ENCODE results near the gene SYTL5. TPM values are rescaled to one million over a fixed set of nuclear protein-coding genes. Genes with fewer than 3 reads are reported as not detected.
A peak's percentile ranks its signal among the peaks of the same experiment; 100 is the strongest.

SYTL5 gene
- total and polyA plus RNA-seq, 8 donors = 0.50 to 7.7 (median 4.2) TPM

DNA sequence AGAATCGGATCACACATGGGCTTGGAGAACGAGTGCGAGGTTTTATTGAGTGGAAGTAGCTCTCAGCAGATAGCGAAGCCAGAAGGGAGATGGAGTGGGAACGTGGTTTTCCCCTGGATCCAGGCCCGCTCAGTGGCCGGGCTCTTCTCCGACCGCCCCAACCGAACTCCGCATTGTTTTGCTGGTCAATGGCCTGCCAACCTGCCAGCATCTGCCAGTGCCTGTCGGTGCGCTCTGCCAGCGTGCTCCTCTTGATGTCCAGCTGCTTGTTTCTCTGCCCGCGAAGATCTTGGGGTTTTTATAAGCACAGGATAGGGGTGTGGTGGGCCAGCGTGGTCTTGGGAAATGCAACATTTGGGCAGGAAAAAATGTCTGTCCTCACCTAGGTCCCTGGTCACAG lies 5.6 kb upstream of the SYTL5 start:
- ATAC-seq (no peak), DNase-seq (no peak)
- Histone ChIP-seq H3K4me1 (no peaks in the 10 kb centered on the region), H3K4me3 (no peak overlapping the region), H3K9me3 (no peaks in the 10 kb centered on the region), H3K27me3 (no peaks in the 10 kb centered on the region), H3K27ac (no peak overlapping the region), H3K36me3 (no peaks in the 10 kb centered on the region)
- intact Hi-C loops (cut with DNase I) = no loop called here
- TF ChIP-seq, protein P1, sequence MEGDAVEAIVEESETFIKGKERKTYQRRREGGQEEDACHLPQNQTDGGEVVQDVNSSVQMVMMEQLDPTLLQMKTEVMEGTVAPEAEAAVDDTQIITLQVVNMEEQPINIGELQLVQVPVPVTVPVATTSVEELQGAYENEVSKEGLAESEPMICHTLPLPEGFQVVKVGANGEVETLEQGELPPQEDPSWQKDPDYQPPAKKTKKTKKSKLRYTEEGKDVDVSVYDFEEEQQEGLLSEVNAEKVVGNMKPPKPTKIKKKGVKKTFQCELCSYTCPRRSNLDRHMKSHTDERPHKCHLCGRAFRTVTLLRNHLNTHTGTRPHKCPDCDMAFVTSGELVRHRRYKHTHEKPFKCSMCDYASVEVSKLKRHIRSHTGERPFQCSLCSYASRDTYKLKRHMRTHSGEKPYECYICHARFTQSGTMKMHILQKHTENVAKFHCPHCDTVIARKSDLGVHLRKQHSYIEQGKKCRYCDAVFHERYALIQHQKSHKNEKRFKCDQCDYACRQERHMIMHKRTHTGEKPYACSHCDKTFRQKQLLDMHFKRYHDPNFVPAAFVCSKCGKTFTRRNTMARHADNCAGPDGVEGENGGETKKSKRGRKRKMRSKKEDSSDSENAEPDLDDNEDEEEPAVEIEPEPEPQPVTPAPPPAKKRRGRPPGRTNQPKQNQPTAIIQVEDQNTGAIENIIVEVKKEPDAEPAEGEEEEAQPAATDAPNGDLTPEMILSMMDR (IDR thresholded peaks at IDR 0.05) = no peak

DNA sequence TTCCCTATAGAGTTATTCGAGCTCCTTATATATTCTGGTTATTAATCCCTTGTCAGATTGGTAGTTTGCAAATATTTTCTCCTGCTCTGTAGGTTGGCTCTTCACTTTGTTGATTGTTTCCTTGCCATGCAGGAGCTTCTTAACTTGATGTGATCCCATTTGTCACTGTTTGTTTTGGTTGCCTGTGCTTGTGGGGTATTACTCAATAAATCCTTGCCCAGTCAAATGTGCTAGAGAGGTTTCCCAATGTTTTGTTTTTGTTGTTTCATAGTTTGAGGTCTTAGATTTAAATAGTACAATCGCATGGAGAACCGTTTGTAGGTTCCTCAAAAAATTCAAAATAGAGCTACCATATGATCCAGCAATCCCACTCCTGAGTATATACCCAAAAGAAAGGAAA lies 2.3 kb upstream of the SYTL5 start:
- TF ChIP-seq, protein P1 (IDR thresholded peaks at IDR 0.05) = no peak
- Histone ChIP-seq H3K9me3 (no peaks in the 10 kb centered on the region), H3K27ac (no peak overlapping the region), H3K4me3 (no peak overlapping the region), H3K36me3 (no peaks in the 10 kb centered on the region), H3K4me1 (no peaks in the 10 kb centered on the region), H3K27me3 (no peaks in the 10 kb centered on the region)
- DNase-seq (no peak), ATAC-seq (no peak)
- intact Hi-C loops (cut with DNase I) = no loop called here

DNA sequence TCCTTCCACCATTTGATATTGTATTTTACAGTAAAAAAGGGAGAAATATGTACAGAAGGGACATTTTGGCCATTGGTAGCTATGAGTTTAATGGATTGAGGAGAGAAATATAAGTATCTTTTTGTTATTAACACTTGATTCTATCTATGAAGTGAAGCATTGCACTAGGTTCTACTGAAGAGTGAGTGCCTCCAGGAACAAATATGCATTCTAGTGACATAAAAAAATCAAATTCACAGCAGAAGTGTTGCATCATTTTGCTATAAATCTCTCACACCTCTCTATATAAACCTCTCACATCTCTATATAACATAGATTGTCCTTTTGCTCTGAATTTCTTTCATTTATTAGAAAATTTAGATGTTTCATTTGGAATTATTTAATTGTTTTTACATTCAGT lies 425 bp downstream of the SYTL5 start:
- DNase-seq (no peak), ATAC-seq (peak; percentile 22)
- Histone ChIP-seq H3K4me3 (no peak overlapping the region), H3K9me3 (no peaks in the 10 kb centered on the region), H3K4me1 (no peaks in the 10 kb centered on the region), H3K27me3 (no peaks in the 10 kb centered on the region), H3K36me3 (no peaks in the 10 kb centered on the region), H3K27ac (no peak overlapping the region)
- intact Hi-C loops (cut with DNase I) = no loop called here
- TF ChIP-seq, protein P1 (IDR thresholded peaks at IDR 0.05) = no peak

DNA sequence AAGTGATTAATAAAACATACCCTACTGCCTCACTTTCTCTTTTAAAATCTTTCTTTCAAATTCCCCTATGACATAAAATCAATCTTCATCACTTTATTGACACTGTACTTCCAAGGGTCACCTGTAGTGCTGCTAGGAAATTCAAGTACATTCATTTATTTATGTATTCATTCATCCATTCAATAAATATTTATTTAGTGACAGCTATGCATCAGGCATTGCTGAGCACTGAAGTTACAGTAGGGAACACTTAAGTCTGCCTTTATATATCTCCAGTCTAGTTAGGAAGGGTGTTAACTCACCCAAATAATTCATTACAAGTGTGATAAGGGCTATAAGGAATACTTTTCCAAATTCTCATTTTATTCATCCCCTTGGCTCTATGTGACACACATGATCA lies 2.3 kb downstream of the SYTL5 start:
- TF ChIP-seq, protein P1 (IDR thresholded peaks at IDR 0.05) = no peak
- no peak for DNase-seq
- intact Hi-C loops (cut with DNase I) = no loop called here
- no peaks in the 10 kb centered on the region for H3K36me3 ChIP-seq
- no peaks in the 10 kb centered on the region for H3K4me1 ChIP-seq
- no peaks in the 10 kb centered on the region for H3K27me3 ChIP-seq
- ATAC-seq = no peak
- H3K27ac ChIP-seq = no peak overlapping the region
- no peak overlapping the region for H3K4me3 ChIP-seq
- H3K9me3 ChIP-seq = no peaks in the 10 kb centered on the region

DNA sequence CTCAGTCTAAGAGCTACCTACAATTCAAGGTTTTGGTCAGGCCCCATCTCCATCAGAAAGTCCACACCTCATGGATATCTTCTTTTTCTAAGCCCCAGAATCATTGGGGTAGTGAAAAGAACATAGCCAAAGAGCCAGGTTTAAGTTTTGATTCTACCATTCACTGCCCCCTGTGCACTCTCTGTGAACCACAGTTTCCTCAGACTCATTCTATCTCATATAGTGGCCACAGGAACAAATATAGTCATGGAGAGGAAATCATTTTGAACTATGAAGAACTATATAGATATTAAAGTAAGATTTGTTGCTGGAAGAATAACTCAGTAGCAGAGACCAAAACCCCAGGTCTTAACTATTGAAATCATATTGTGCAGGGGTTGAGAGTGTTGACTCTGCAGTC lies 3.3 kb downstream of the SYTL5 start:
- H3K4me1 ChIP-seq = no peaks in the 10 kb centered on the region
- TF ChIP-seq, protein P1 (IDR thresholded peaks at IDR 0.05) = no peak
- H3K27ac ChIP-seq = no peak overlapping the region
- intact Hi-C loops (cut with DNase I) = no loop called here
- H3K36me3 ChIP-seq = no peaks in the 10 kb centered on the region
- no peaks in the 10 kb centered on the region for H3K27me3 ChIP-seq
- no peak overlapping the region for H3K4me3 ChIP-seq
- H3K9me3 ChIP-seq = no peaks in the 10 kb centered on the region
- ATAC-seq (no peak), DNase-seq (no peak)
